H9 (cell line): ENCODE results near the gene EPB41L5. TPM values are rescaled to one million over a fixed set of nuclear protein-coding genes. Genes with fewer than 3 reads are reported as not detected.

ENCODE experiments used
- DNase-seq: peaks from one replicate; pipeline ENCODE4 v3.0.0-alpha.2; 2017
- H2AFZ ChIP-seq: one replicate; pipeline ENCODE4 v1.6.1; 2013; ENCODE audit warnings: mild to moderate bottlenecking, low read length, control low read depth, moderate library complexity
- H2AK5ac ChIP-seq: 2 replicates; pipeline ENCODE4 v1.6.1; 2013; ENCODE audit warnings: low read length, control low read depth, mixed read lengths; ENCODE audit not compliant: insufficient read length
- H2BK120ac ChIP-seq: one replicate; pipeline ENCODE4 v1.6.1; 2013; ENCODE audit warnings: low read depth, mild to moderate bottlenecking, low read length, control low read depth, inconsistent platforms; ENCODE audit not compliant: poor library complexity, severe bottlenecking
- H2BK12ac ChIP-seq: 2 replicates; pipeline ENCODE4 v1.6.1; 2013; ENCODE audit warnings: low read length, control low read depth, mixed read lengths, low read depth; ENCODE audit not compliant: insufficient read length
- H2BK15ac ChIP-seq: 2 replicates; pipeline ENCODE4 v1.6.1; 2013; ENCODE audit warnings: low read depth, low read length, control low read depth
- H2BK20ac ChIP-seq: one replicate; pipeline ENCODE4 v1.6.1; 2013; ENCODE audit warnings: low read depth, mild to moderate bottlenecking, low read length, control low read depth, inconsistent platforms; ENCODE audit not compliant: poor library complexity, severe bottlenecking
- H2BK5ac ChIP-seq: 2 replicates; pipeline ENCODE4 v1.6.1; 2013; ENCODE audit warnings: low read length, control low read depth, mixed read lengths; ENCODE audit not compliant: insufficient read length
- H3K14ac ChIP-seq: 2 replicates; pipeline ENCODE4 v1.6.1; 2013; ENCODE audit warnings: low read length, control low read depth; ENCODE audit not compliant: insufficient read depth
- H3K18ac ChIP-seq: 2 replicates; pipeline ENCODE4 v1.6.1; 2013; ENCODE audit warnings: low read depth, mild to moderate bottlenecking, mixed read lengths, low read length, control low read depth; ENCODE audit not compliant: insufficient read length
- H3K23ac ChIP-seq: 2 replicates; pipeline ENCODE4 v1.6.1; 2013; ENCODE audit warnings: low read length, control low read depth, mixed read lengths, low read depth; ENCODE audit not compliant: insufficient read length
- H3K23me2 ChIP-seq: 2 replicates; pipeline ENCODE4 v1.6.1; 2013; ENCODE audit warnings: low read depth, mild to moderate bottlenecking, mixed read lengths, low read length, control low read depth; ENCODE audit not compliant: insufficient read length, poor library complexity, severe bottlenecking
- H3K27ac ChIP-seq: 2 replicates; pipeline ENCODE4 v1.5.1; 2013; ENCODE audit warnings: low read length, control low read depth, mixed read lengths, low read depth; ENCODE audit not compliant: insufficient read length
- H3K27me3 ChIP-seq: 2 replicates; pipeline ENCODE4 v1.6.1; 2013; ENCODE audit warnings: low read length, control low read depth, inconsistent platforms; ENCODE audit not compliant: insufficient read depth
- H3K4ac ChIP-seq: 2 replicates; pipeline ENCODE4 v1.6.1; 2013; ENCODE audit warnings: low read depth, mild to moderate bottlenecking, control low read depth, inconsistent platforms, low read length, moderate library complexity
- H3K4me1 ChIP-seq: 2 replicates; pipeline ENCODE4 v1.6.1; 2013; ENCODE audit warnings: low read length, control low read depth, inconsistent platforms; ENCODE audit not compliant: insufficient read depth
- H3K4me2 ChIP-seq: 2 replicates; pipeline ENCODE4 v1.6.1; 2013; ENCODE audit warnings: low read length, control low read depth, mixed read lengths; ENCODE audit not compliant: insufficient read length, insufficient read depth
- H3K56ac ChIP-seq: 2 replicates; pipeline ENCODE4 v1.6.1; 2013; ENCODE audit warnings: low read depth, mild to moderate bottlenecking, mixed read lengths, low read length, control low read depth; ENCODE audit not compliant: insufficient read length
- H3K79me1 ChIP-seq: 2 replicates; pipeline ENCODE4 v1.6.1; 2013; ENCODE audit warnings: low read depth, mild to moderate bottlenecking, moderate library complexity, low read length, control low read depth, inconsistent platforms; ENCODE audit not compliant: insufficient read depth, poor library complexity, severe bottlenecking
- H3K79me2 ChIP-seq: 2 replicates; pipeline ENCODE4 v1.6.1; 2013; ENCODE audit warnings: low read length, control low read depth, inconsistent platforms; ENCODE audit not compliant: insufficient read depth
- H3K9ac ChIP-seq: 2 replicates; pipeline ENCODE4 v1.6.1; 2013; ENCODE audit warnings: low read length, control low read depth, mixed read lengths; ENCODE audit not compliant: insufficient read length; ENCODE audit errors: extremely low read depth
- H3K9me3 ChIP-seq: one replicate; pipeline ENCODE4 v1.6.1; 2013; ENCODE audit warnings: low read depth, low read length, inconsistent platforms; ENCODE audit not compliant: control insufficient read depth
- H3T11ph ChIP-seq: one replicate; pipeline ENCODE4 v1.6.1; 2013; ENCODE audit warnings: mild to moderate bottlenecking, low read length, control low read depth, inconsistent platforms
- H4K20me1 ChIP-seq: one replicate; pipeline ENCODE4 v1.6.1; 2013; ENCODE audit not compliant: control insufficient read depth, insufficient read length, insufficient read depth
- H4K5ac ChIP-seq: 2 replicates; pipeline ENCODE4 v1.6.1; 2013; ENCODE audit warnings: low read depth, mild to moderate bottlenecking, mixed read lengths, low read length, control low read depth; ENCODE audit not compliant: insufficient read length
- H4K8ac ChIP-seq: replicated peaks from 2 replicates; pipeline ENCODE4 v1.6.1; 2013; ENCODE audit warnings: low read length, control low read depth, mixed read lengths, low read depth; ENCODE audit not compliant: insufficient read length
- H4K91ac ChIP-seq: 2 replicates; pipeline ENCODE4 v1.6.1; 2013; ENCODE audit warnings: low read depth, mild to moderate bottlenecking, moderate library complexity, mixed read lengths, low read length, control low read depth; ENCODE audit not compliant: insufficient read length
- H3K27ac Mint-ChIP-seq, 3 experiments: 2 replicates in 2 of 3; 3 replicates in 1 of 3; pipeline ENCODE4 v1.8.0; 2020 to 2021; ENCODE audit warnings: mixed read lengths in 3 of 3, mild to moderate bottlenecking in 1 of 3, moderate library complexity in 1 of 3
- H3K27me3 Mint-ChIP-seq: 2 replicates; pipeline ENCODE4 v1.8.0; 2021; ENCODE audit warnings: low read depth, mild to moderate bottlenecking, moderate library complexity, mixed read lengths
- H3K36me3 Mint-ChIP-seq, 3 experiments: 2 replicates in 2 of 3; 3 replicates in 1 of 3; pipeline ENCODE4 v1.8.0; 2020 to 2021; ENCODE audit warnings: low read depth in 3 of 3, mixed read lengths in 3 of 3; ENCODE audit not compliant: insufficient read depth in 1 of 3
- H3K4me1 Mint-ChIP-seq, 2 experiments: 2 replicates each; pipeline ENCODE4 v1.8.0; 2020; ENCODE audit warnings: mixed read lengths in 2 of 2
- H3K4me3 Mint-ChIP-seq, 2 experiments: 2 replicates in 1 of 2; 3 replicates in 1 of 2; pipeline ENCODE4 v1.8.0; 2020 to 2021; ENCODE audit warnings: mild to moderate bottlenecking in 2 of 2, mixed read lengths in 2 of 2, moderate library complexity in 1 of 2
- H3K9me3 Mint-ChIP-seq, 2 experiments: 2 replicates in 1 of 2; 3 replicates in 1 of 2; pipeline ENCODE4 v1.8.0; 2020; ENCODE audit warnings: mild to moderate bottlenecking in 2 of 2, mixed read lengths in 2 of 2, moderate library complexity in 1 of 2
- CTCF ChIP-seq: fragments of 200-600 bp; sonication (generic); conservative IDR thresholded peaks from 3 replicates; pipeline ENCODE4 v1.8.0; 2021; ENCODE audit warnings: antibody characterized with exemption, mild to moderate bottlenecking
- WGBS: extraction: QIAGEN DNeasy Blood & Tissue Kit; methylation state at CpG from one replicate; pipeline ENCODE4 v1.1.7; 2013; ENCODE audit warnings: missing lambda C conversion rate, low lambda C conversion rate, mixed read lengths; ENCODE audit not compliant: insufficient read length; ENCODE audit errors: extremely low coverage; 5-methylcytosine and 5-hydroxymethylcytosine counted together
- total RNA-seq: library from RNA; stranded (reverse); gene quantifications from 2 replicates; pipeline ENCODE4 v1.2.1, GENCODE V29; 2021

EPB41L5 gene
- total RNA-seq, 1 experiment from 2014 or later: 40.4 TPM

GRCh38 chr2:120189189-120189588, 176.3 kb downstream of the EPB41L5 start:
- Histone ChIP-seq H3K23me2 (no peaks in the 10 kb centered on the region), H3K18ac (no peak overlapping the region), H2BK120ac (no peak overlapping the region), H2BK15ac (no peak overlapping the region), H2AK5ac (no peak overlapping the region), H3K79me1 (no peaks in the 10 kb centered on the region), H4K20me1 (no peaks in the 10 kb centered on the region), H4K8ac (no peak overlapping the region), H4K91ac (no peak overlapping the region), H3K27me3 (no peaks in the 10 kb centered on the region), H3K27ac (no peak overlapping the region), H4K5ac (no peak overlapping the region), H3K56ac (no peak overlapping the region), H2BK12ac (no peak overlapping the region), H3K9ac (no peak overlapping the region), H3K4me2 (no peak overlapping the region), H2AFZ (no peak overlapping the region), H3K4me1 (no peaks in the 10 kb centered on the region), H3K9me3 (no peaks in the 10 kb centered on the region), H3T11ph (no peak overlapping the region), H2BK5ac (no peak overlapping the region), H3K14ac (no peak overlapping the region), H3K4ac (no peak overlapping the region), H2BK20ac (no peak overlapping the region), H3K23ac (no peak overlapping the region), H3K79me2 (no peaks in the 10 kb centered on the region)
- Mint-ChIP-seq H3K9me3 (peaks cover 15 to 17% of the 10 kb centered on the region in 2 experiments), H3K27me3 (peaks cover 4% of the 10 kb centered on the region), H3K27ac (no peak overlapping the region), H3K4me1 (no peaks in the 10 kb centered on the region), H3K4me3 (no peak overlapping the region), H3K36me3 (peaks cover 3 to 9% (median 3%) of the 10 kb centered on the region in 3 experiments; a peak in 3 of 7 replicates)
- WGBS: no CpG with 5 or more reads among the region's 1 CpG
- DNase-seq: no peak
- no peak for TF ChIP-seq CTCF
